GM19239 (cell line): ENCODE results near the gene MICAL2.
"Not testable (repeated sequence)": the region's sequence is repeated elsewhere in the genome, so short reads cannot be mapped to it uniquely, and the experiment has no call there.

ENCODE experiments used
- DNase-seq: peaks from one replicate; pipeline ENCODE4 v3.0.0; 2011; ENCODE audit warnings: low spot score; ENCODE audit not compliant: insufficient read length
- FAIRE-seq: peaks from 2 replicates; lab custom pipeline; 2011; peaks lifted over from hg19 to GRCh38; lab: Jason Lieb, UNC

The MICAL2 gene

GRCh38 chr11:12129227-12129626 lies 18.8 kb downstream of the MICAL2 start:
- no peak for FAIRE-seq
- no peak for DNase-seq

DNA sequence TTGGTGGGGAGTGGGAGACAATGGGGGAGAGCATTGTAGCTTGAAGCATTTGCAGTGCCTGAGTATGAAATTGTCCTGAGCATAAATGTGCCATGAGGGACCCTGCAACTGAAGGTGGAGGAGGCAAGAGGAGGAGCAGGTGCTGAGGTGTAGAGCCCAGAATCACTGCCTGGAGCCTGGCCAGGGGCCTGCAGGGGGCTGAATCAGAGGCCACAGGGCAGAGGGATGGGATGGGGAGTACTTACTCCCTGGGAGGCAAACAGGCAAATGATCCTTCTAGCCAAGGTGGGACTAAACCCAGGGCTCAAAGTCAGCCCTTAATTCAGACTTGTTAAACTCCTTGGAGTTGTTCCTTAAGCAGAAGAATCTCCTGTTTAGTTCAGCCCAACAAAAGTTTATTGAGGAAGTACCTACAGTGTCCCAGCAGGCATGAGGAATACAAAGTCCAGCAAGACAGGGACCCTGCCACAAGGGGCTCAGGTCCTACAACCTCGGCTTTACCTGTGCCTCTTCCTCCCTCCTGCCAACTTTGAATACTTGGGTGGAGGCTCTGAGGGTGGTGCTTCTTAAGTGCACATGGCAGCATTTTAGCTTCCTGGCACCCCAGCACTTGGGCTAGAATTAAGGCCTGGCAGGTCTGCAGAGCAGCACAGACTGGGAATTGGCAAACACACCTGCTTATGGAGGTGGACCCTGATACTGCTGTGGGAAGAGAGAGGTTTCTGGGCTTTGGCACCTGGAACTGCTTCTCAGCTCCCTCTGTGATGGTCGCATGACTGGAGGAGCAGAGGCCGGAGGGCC lies 20.0 kb downstream of the MICAL2 start:
- FAIRE-seq (no peak), DNase-seq (no peak)

DNA sequence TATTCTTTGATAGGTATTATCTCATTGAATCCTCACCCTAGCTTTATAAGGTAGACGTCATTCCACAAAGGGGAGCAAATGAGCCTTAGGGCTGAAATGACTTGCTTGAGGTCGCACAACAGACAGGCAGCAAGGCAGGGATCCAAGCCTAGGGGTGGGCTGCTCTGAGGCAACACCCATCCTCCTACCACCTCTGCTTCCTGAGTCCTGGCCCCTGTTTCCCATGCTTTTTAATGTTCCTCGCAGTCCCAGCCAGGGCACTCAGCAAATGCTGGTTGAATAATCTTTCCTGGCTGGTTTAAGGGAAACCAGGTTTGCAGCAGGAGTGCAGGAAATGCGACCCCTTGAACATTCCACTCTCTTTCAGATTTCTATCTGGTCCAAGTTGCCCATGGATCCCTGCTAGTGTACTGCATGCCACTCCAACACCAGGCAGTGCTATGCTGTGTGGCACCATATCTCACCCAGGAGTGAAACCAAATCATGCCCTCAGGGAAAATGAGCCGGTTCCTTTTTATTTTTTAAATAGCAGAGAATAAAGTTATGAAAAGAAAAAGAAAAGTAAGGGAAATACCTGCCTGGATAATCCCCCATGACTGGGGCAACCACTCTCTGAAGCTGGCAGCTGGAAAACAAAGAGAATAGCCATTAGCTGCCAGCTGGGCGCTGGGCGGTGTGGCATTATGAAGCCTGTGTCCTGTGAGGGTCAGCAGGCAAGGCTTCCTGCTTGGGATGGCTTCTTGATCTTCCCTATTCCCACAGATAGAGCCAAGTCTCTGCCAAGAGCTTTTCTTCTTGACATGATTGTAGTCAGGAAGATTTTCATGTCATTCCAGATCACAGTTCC lies 21.8 kb downstream of the MICAL2 start:
- DNase-seq (no peak), FAIRE-seq (no peak)

DNA sequence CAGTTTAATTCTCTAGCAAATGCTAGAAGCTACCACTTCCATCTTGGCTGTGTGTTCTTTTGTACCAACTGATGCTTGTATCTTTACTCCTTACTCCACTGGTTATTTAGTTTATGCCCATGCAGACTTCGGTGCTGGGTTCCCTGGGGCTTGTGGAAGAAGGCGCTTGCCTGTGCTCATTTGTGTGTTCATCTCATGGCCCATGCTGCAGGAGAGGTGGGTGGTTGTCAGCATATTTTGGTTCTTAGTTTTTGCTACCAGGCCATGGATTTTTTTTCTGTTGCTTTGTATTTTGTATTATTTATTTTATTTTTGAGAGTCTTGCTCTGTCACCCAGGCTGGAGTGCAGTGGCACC lies 22.4 kb downstream of the MICAL2 start:
- FAIRE-seq = no peak

DNA sequence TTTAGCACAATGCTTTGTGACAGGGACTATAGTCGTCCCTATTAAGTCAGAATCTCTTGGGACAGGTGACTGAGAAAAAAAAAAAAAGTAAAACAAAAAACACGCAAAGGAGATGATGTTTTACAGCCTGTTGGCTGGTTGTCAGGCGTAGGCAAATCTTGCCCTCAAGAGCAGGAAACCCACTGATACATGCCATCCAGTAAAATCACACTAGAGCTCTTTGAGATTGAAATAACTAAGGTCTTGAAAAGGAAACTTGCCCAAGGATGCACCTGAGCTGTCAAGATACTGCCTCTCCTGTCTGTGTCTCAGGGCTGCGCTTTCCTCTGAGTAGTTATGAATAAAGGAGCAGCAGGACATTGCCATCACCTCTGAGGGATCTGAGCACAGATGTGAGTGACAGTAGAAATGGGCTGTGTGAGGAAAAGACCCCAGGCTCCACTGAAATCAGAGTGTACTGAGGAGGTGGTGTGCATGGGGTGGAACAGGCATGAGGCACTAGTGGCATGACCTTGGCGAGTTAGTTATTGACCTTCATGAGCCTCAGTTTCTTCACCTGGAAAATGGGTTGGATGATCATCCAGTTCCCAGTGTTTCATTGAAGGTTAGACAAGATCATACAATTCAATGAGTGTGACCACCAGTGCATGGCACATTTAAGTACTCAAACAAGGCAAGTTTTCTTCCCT lies 23.3 kb downstream of the MICAL2 start:
- no peak for DNase-seq
- FAIRE-seq = no peak

More for the DNA sequence above, 22.4 kb downstream of the MICAL2 start:
- no peak for DNase-seq

- FAIRE-seq (no peak), DNase-seq (no peak)
These were observed 23.8 kb downstream of the MICAL2 start for GRCh38 chr11:12134236-12134585.

- no peak for FAIRE-seq
These were observed 24.8 kb downstream of the MICAL2 start for GRCh38 chr11:12135185-12135584.

GRCh38 chr11:12137005-12137690 lies 26.8 kb downstream of the MICAL2 start:
- DNase-seq (no peak), FAIRE-seq (no peak)

More at GRCh38 chr11:12135185-12135584, 24.8 kb downstream of the MICAL2 start:
- no peak for DNase-seq

GRCh38 chr11:12137938-12138731 lies 27.7 kb downstream of the MICAL2 start:
- FAIRE-seq (no peak), DNase-seq (no peak)

GRCh38 chr11:12139144-12139881 lies 28.9 kb downstream of the MICAL2 start:
- DNase-seq (no peak), FAIRE-seq (no peak)

GRCh38 chr11:12140186-12140793 lies 29.9 kb downstream of the MICAL2 start:
- no peak for DNase-seq
- FAIRE-seq = no peak

DNA sequence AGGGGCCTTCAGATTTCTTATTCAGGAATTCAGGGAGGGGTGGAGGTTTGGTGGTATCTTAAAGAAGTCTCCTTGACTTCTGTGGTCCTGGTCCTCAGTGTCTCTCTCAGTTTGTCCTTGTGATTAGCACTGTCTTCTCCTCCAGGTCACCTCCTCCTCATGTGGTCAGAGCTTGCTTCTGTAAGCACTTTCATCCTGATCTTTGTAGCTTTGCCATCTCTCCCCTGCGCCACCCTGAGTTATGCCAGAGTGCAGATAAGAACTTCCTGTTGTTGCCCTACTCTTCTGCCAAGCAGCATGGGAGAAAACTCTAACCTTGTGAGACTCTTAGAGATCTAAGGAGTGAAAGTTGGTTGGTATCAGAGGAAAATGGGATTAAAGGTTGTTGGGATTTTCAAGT lies 30.9 kb downstream of the MICAL2 start:
- FAIRE-seq = no peak
- DNase-seq = no peak

GRCh38 chr11:12142176-12142575 lies 31.8 kb downstream of the MICAL2 start:
- no peak for FAIRE-seq
- no peak for DNase-seq

- FAIRE-seq (no peak), DNase-seq (no peak)
These were observed 32.5 kb downstream of the MICAL2 start for GRCh38 chr11:12142909-12143308.

- DNase-seq (no peak), FAIRE-seq (no peak)
These were observed 33.3 kb downstream of the MICAL2 start for GRCh38 chr11:12143461-12144258.

- no peak for DNase-seq
- FAIRE-seq = no peak
These were observed 34.2 kb downstream of the MICAL2 start for GRCh38 chr11:12144330-12145174.

DNA sequence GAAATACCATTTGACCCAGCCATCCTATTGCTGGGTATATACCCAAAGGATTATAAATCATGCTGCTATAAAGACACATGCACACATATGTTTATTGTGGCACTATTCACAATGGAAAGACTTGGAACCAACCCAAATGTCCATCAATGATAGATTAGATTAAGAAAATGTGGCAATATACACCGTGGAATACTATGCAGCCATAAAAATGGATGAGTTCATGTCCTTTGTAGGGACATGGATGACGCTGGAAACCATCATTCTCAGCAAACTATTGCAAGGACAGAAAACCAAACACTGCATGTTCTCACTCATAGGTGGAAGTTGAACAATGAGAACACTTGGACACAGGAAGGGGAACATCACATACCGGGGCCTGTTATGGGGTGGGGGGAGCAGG lies 36.3 kb downstream of the MICAL2 start:
- FAIRE-seq, DNase-seq: not testable (repeated sequence)
